Osteocyte (in vitro differentiated cells): ENCODE measurements around the gene PRSS38. TPM values are rescaled to one million over a fixed set of nuclear protein-coding genes. Genes with fewer than 3 reads are reported as not detected.
"Not testable (repeated sequence)": the region's sequence is repeated elsewhere in the genome, so short reads cannot be mapped to it uniquely, and the experiment has no call there.

Experiments
- DNase-seq: peaks from one replicate; pipeline ENCODE4 v3.0.0; 2021; ENCODE audit warnings: mixed read lengths; ENCODE audit not compliant: unreplicated experiment; ENCODE audit errors: extremely low spot score
- H3K27ac Mint-ChIP-seq: one replicate; pipeline ENCODE4 v1.8.0; 2021; ENCODE audit warnings: mild to moderate bottlenecking, mixed read lengths; ENCODE audit not compliant: unreplicated experiment
- H3K27me3 Mint-ChIP-seq: one replicate; pipeline ENCODE4 v1.8.0; 2021; ENCODE audit warnings: mixed read lengths; ENCODE audit not compliant: unreplicated experiment
- H3K36me3 Mint-ChIP-seq: one replicate; pipeline ENCODE4 v1.8.0; 2021; ENCODE audit warnings: mixed read lengths; ENCODE audit not compliant: unreplicated experiment
- H3K4me1 Mint-ChIP-seq: one replicate; pipeline ENCODE4 v1.8.0; 2021; ENCODE audit warnings: mixed read lengths; ENCODE audit not compliant: unreplicated experiment
- H3K4me3 Mint-ChIP-seq: one replicate; pipeline ENCODE4 v1.8.0; 2021; ENCODE audit warnings: mild to moderate bottlenecking, moderate library complexity, mixed read lengths; ENCODE audit not compliant: unreplicated experiment
- H3K9me3 Mint-ChIP-seq: one replicate; pipeline ENCODE4 v1.8.0; 2021; ENCODE audit warnings: mixed read lengths; ENCODE audit not compliant: unreplicated experiment
- CTCF ChIP-seq: fragments of 200-600 bp; sonication (generic); IDR thresholded peaks from 2 replicates; pipeline ENCODE4 v1.5.0; 2021; ENCODE audit warnings: antibody characterized with exemption, mild to moderate bottlenecking, moderate library complexity
- total RNA-seq: library from RNA; stranded (reverse); gene quantifications from 2 replicates; pipeline ENCODE4 v1.2.1, GENCODE V29; 2021

Gene PRSS38
- total RNA-seq, 1 donor from 2014 or later: not detected

- Mint-ChIP-seq H3K27ac (no peak overlapping the region), H3K4me3 (no peak overlapping the region), H3K36me3 (no peaks in the 10 kb centered on the region), H3K9me3 (peaks cover 13% of the 10 kb centered on the region), H3K4me1 (no peaks in the 10 kb centered on the region), H3K27me3 (peaks cover 28% of the 10 kb centered on the region)
- no peak for TF ChIP-seq CTCF
- DNase-seq: no peak
Observed at GRCh38 chr1:227845519-227845918, 30.0 kb downstream of the PRSS38 start.

GRCh38 chr1:227846265-227846858, 30.9 kb downstream of the PRSS38 start:
- no peak overlapping the region for H3K27ac Mint-ChIP-seq
- peaks cover 27% of the 10 kb centered on the region for H3K27me3 Mint-ChIP-seq
- TF ChIP-seq CTCF: no peak

GRCh38 chr1:227847046-227847445, 31.6 kb downstream of the PRSS38 start:
- not testable (repeated sequence) for H3K36me3 Mint-ChIP-seq, H3K27ac Mint-ChIP-seq, H3K4me3 Mint-ChIP-seq, H3K4me1 Mint-ChIP-seq, DNase-seq
- Mint-ChIP-seq H3K27me3 (peaks cover 27% of the 10 kb centered on the region), H3K9me3 (peaks cover 13% of the 10 kb centered on the region)

More at GRCh38 chr1:227846265-227846858, 30.9 kb downstream of the PRSS38 start:
- Mint-ChIP-seq H3K36me3 (no peaks in the 10 kb centered on the region), H3K9me3 (peaks cover 13% of the 10 kb centered on the region), H3K4me1 (no peaks in the 10 kb centered on the region), H3K4me3 (no peak overlapping the region)
- no peak for DNase-seq

- no peaks in the 10 kb centered on the region for H3K4me1 Mint-ChIP-seq
- H3K36me3 Mint-ChIP-seq: no peaks in the 10 kb centered on the region
- peaks cover 13% of the 10 kb centered on the region for H3K9me3 Mint-ChIP-seq
- H3K4me3 Mint-ChIP-seq: no peak overlapping the region
- TF ChIP-seq CTCF: no peak
- H3K27ac Mint-ChIP-seq: no peak overlapping the region
- peaks cover 41% of the 10 kb centered on the region for H3K27me3 Mint-ChIP-seq
- no peak for DNase-seq
Observed at GRCh38 chr1:227848430-227848932, 33.0 kb downstream of the PRSS38 start.

GRCh38 chr1:227849251-227849650, 33.8 kb downstream of the PRSS38 start:
- Mint-ChIP-seq H3K4me3 (no peak overlapping the region), H3K36me3 (no peaks in the 10 kb centered on the region), H3K9me3 (peaks cover 13% of the 10 kb centered on the region), H3K27me3 (peaks cover 47% of the 10 kb centered on the region), H3K4me1 (no peaks in the 10 kb centered on the region), H3K27ac (no peak overlapping the region)
- TF ChIP-seq CTCF: no peak
- DNase-seq: no peak
